Fibroblast of villous mesenchyme (primary cell): ENCODE data around the gene RABGAP1. TPM values are rescaled to one million over a fixed set of nuclear protein-coding genes. Genes with fewer than 3 reads are reported as not detected.

Experiments
- DNase-seq: peaks from one replicate; pipeline ENCODE4 v3.0.0-alpha.2; 2010; ENCODE audit warnings: low read depth
- H3K4me3 ChIP-seq: 2 replicates; pipeline ENCODE4 v1.5.1; 2011; ENCODE audit warnings: low read depth, mild to moderate bottlenecking, low read length
- total RNA-seq: library from RNA; depleted of rRNA; stranded (reverse); fragments of >200 nt; gene quantifications from 2 replicates; pipeline ENCODE4 v1.2.3, GENCODE V29; 2012
- TF ChIP-seq, protein P1 (sequence below): IDR thresholded peaks from 2 replicates; pipeline ENCODE4 v1.5.1; 2012; ENCODE audit warnings: low read depth, mild to moderate bottlenecking, low read length; ENCODE audit not compliant: insufficient read depth

RABGAP1 gene
- total RNA-seq, 1 donor = 60.9 TPM

GRCh38 chr9:123072407-123072995 lies 131.7 kb downstream of the RABGAP1 start:
- no peak overlapping the region for H3K4me3 ChIP-seq
- TF ChIP-seq, protein P1, sequence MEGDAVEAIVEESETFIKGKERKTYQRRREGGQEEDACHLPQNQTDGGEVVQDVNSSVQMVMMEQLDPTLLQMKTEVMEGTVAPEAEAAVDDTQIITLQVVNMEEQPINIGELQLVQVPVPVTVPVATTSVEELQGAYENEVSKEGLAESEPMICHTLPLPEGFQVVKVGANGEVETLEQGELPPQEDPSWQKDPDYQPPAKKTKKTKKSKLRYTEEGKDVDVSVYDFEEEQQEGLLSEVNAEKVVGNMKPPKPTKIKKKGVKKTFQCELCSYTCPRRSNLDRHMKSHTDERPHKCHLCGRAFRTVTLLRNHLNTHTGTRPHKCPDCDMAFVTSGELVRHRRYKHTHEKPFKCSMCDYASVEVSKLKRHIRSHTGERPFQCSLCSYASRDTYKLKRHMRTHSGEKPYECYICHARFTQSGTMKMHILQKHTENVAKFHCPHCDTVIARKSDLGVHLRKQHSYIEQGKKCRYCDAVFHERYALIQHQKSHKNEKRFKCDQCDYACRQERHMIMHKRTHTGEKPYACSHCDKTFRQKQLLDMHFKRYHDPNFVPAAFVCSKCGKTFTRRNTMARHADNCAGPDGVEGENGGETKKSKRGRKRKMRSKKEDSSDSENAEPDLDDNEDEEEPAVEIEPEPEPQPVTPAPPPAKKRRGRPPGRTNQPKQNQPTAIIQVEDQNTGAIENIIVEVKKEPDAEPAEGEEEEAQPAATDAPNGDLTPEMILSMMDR = no peak
- DNase-seq = no peak

DNA sequence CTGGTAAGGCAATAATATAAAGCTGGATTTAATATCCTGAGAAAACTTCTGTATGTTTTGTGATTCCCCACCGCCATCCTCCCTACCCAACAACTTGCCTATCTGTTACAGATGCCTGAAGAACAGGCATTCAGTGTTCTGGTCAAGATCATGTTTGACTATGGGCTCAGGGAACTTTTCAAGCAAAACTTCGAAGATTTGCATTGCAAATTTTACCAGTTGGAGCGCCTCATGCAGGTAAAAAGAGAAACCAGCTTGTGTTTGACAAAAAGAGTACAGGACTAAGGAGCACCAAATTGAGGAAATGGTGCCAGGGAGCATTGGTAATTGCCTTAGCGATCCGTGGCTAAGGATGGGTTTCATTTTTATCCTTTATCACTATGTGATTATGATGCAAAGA lies 132.6 kb downstream of the RABGAP1 start:
- peak overlapping the region; percentile 17 for H3K4me3 ChIP-seq
- no peak for DNase-seq
- TF ChIP-seq, protein P1 = no peak

- TF ChIP-seq, protein P1 = no peak
- peak overlapping the region; percentile 17 for H3K4me3 ChIP-seq
- peak; percentile 81 for DNase-seq
Observed at GRCh38 chr9:123073991-123074422, 133.2 kb downstream of the RABGAP1 start.

DNA sequence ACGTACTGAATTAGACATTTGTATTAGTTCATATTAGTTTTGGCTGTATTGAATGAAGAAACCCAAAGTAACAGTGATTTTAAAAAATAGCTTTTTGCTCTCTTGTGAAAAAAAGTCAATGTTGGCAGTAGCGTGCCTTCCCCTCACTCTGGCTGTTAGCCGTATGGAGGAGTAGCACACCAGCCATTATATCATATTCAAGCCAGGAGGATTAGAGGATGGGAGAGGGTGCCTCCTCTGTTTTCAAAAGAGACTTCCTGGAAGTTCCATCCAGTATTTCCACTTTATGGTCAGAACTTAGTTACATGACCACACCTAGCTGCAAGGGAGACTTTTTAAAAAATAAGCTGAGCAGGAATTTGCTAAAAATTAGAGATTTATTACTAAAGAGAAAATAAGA lies 133.8 kb downstream of the RABGAP1 start:
- DNase-seq = no peak
- no peak overlapping the region for H3K4me3 ChIP-seq
- TF ChIP-seq, protein P1 = no peak

DNA sequence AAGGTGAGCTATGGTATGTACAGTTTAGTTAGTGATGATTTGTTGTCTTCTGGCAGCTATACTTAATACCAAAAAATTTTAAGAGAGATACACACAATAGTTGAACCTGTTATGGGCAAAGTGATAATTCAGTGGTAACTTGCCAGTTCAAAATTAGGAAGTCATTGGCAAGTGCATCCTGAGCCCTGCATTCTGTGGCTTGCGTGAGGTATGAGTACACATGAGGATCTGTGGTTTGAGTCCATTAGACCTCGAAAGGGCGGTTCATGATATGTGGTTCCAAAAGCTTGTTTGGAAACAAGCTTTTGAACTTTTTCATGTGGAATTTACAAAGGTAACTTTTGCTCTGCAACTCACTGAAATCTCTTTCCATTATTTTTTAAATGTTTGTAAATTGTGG lies 139.6 kb downstream of the RABGAP1 start:
- DNase-seq = no peak
- H3K4me3 ChIP-seq = no peak overlapping the region
- TF ChIP-seq, protein P1 = no peak

DNA sequence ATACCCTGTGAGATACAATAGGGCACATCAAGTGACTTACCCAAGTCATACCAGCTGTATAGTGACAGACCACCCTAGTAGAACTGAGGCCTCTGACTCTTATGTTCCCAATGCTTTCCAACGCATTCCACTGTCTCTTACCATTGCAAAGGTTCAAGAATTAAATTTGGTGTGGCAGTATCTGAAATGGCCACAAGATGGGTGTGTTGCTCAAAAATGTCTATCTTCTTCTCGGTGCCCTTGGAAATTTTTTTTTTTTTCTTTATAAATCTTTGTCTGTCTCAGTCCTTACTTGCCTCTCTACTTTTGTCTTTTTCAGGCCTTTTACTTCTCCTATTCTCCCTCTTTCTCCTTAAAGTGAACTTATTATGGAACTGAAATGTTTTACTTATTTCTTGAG lies 141.0 kb downstream of the RABGAP1 start:
- TF ChIP-seq, protein P1 = peak; percentile 69
- DNase-seq = peak; percentile 46
- H3K4me3 ChIP-seq = no peak overlapping the region

GRCh38 chr9:123083680-123084079 lies 142.9 kb downstream of the RABGAP1 start:
- TF ChIP-seq, protein P1 = no peak
- no peak overlapping the region for H3K4me3 ChIP-seq
- no peak for DNase-seq
